NB4 (cell line): ENCODE results near the gene ORM1.

Source experiments
- CTCF ChIP-seq: IDR thresholded peaks from one replicate; pipeline ENCODE4 v1.5.1; 2012; ENCODE audit warnings: low read depth, low read length
- MAX ChIP-seq: IDR thresholded peaks from 2 replicates; pipeline ENCODE4 v1.6.1; 2011; ENCODE audit warnings: low read depth, low read length
- MYC ChIP-seq: IDR thresholded peaks from 2 replicates; pipeline ENCODE4 v1.6.1; 2011; ENCODE audit warnings: low read depth, low read length
- POLR2A ChIP-seq: IDR thresholded peaks from 2 replicates; pipeline ENCODE4 v1.6.1; 2011; ENCODE audit warnings: mild to moderate bottlenecking; ENCODE audit not compliant: insufficient read length; ENCODE audit errors: extremely low read depth

GRCh38 chr9:114310471-114311450 is 12.1 kb upstream of the ORM1 start:
- TF ChIP-seq CTCF (no peak), MAX (no peak), MYC (no peak), POLR2A (no peak)
